HL-60 (cell line): ENCODE data around the gene C1D.

Experiments used
- CTCF ChIP-seq: IDR thresholded peaks from one replicate; pipeline ENCODE4 v1.5.1; 2011; ENCODE audit warnings: low read length, control low read depth, inconsistent platforms; ENCODE audit not compliant: insufficient read depth
- REST ChIP-seq: IDR thresholded peaks from 2 replicates; pipeline ENCODE4 v1.6.1; 2012; ENCODE audit warnings: low read depth; ENCODE audit not compliant: insufficient replicate concordance

- TF ChIP-seq CTCF, result no peak
- no peak for TF ChIP-seq REST
Measured at GRCh38 chr2:68043032-68043431, 19.8 kb downstream of the C1D start.
